Muscle layer of colon (tissue), 2 donors: ENCODE results near the gene GPR22.

Experiments
- H3K27ac ChIP-seq: one replicate; pipeline ENCODE4 v1.7.0; 2013; ENCODE audit warnings: low read depth, mild to moderate bottlenecking, low read length, moderate library complexity
- H3K27me3 ChIP-seq, 2 donors: one replicate each; pipeline ENCODE4 v1.7.0; 2013; ENCODE audit warnings: low read length in 2 of 2, mild to moderate bottlenecking in 2 of 2; ENCODE audit not compliant: insufficient read depth in 2 of 2, control insufficient read depth in 1 of 2
- H3K36me3 ChIP-seq: one replicate; pipeline ENCODE4 v1.7.0; 2013; ENCODE audit warnings: mild to moderate bottlenecking, low read length; ENCODE audit not compliant: insufficient read depth
- H3K4me1 ChIP-seq: one replicate; pipeline ENCODE4 v1.7.0; 2013; ENCODE audit warnings: mild to moderate bottlenecking, low read length; ENCODE audit not compliant: insufficient read depth
- H3K4me3 ChIP-seq, 2 donors: one replicate each; pipeline ENCODE4 v1.7.0; 2013; ENCODE audit warnings: low read length in 2 of 2, low read depth in 1 of 2, mild to moderate bottlenecking in 1 of 2, moderate library complexity in 1 of 2
- H3K9ac ChIP-seq: one replicate; pipeline ENCODE4 v1.7.0; 2013; ENCODE audit warnings: low read length
- H3K9me3 ChIP-seq: one replicate; pipeline ENCODE4 v1.7.0; 2013; ENCODE audit warnings: mild to moderate bottlenecking, low read length
- donor health status: abdominal sarcoma.
- donor health status: Adenocarcinoma of cecum.

The GPR22 gene

GRCh38 chr7:107505362-107505761, 35.5 kb downstream of the GPR22 start:
- Histone ChIP-seq H3K36me3 (no peaks in the 10 kb centered on the region), H3K9ac (no peak overlapping the region), H3K4me1 (no peaks in the 10 kb centered on the region), H3K27me3 (no peaks in the 10 kb centered on the region), H3K27ac (no peak overlapping the region), H3K9me3 (no peaks in the 10 kb centered on the region), H3K4me3 (no peak overlapping the region)

- Histone ChIP-seq H3K36me3 (no peaks in the 10 kb centered on the region), H3K4me1 (no peaks in the 10 kb centered on the region), H3K9ac (no peak overlapping the region), H3K27ac (no peak overlapping the region), H3K9me3 (no peaks in the 10 kb centered on the region), H3K4me3 (no peak overlapping the region), H3K27me3 (no peaks in the 10 kb centered on the region)
Observed at GRCh38 chr7:107505997-107506673, 36.3 kb downstream of the GPR22 start.

- no peaks in the 10 kb centered on the region for H3K27me3 ChIP-seq
- H3K4me1 ChIP-seq = no peaks in the 10 kb centered on the region
- H3K36me3 ChIP-seq = no peaks in the 10 kb centered on the region
- H3K27ac ChIP-seq = no peak overlapping the region
- no peaks in the 10 kb centered on the region for H3K9me3 ChIP-seq
- no peak overlapping the region for H3K9ac ChIP-seq
- no peak overlapping the region for H3K4me3 ChIP-seq
Observed at GRCh38 chr7:107506674-107507339, 37.0 kb downstream of the GPR22 start.
